Endothelial cell of umbilical vein (primary cell): ENCODE data around the gene FGR. TPM values are rescaled to one million over a fixed set of nuclear protein-coding genes. Genes with fewer than 3 reads are reported as not detected.

Experiments
- BruUV-seq: library from RNA; stranded (reverse); fragments of 400-500 nt; replicated peaks from 2 replicates; lab custom pipeline; 2021; lab: Mats Ljungman, UMichigan
- CTCF ChIA-PET: fragments of 300-600, 350-600 bp; sonication (Branson Sonifier 250); formaldehyde crosslinking; loops from one replicate; lab custom pipeline; 2021; ENCODE audit warnings: antibody characterized with exemption, inconsistent platforms; lab: Charles Lee
- POLR2A ChIA-PET: fragments of 300-600, 350-600 bp; sonication (Branson Sonifier 250); formaldehyde crosslinking; loops from one replicate; lab custom pipeline; 2021; ENCODE audit warnings: antibody characterized with exemption, inconsistent platforms; lab: Charles Lee
- DNase-seq: peaks from one replicate; pipeline ENCODE4 v3.0.0-alpha.2; 2011; ENCODE audit warnings: low read depth, low spot score
- FAIRE-seq: peaks from 2 replicates; lab custom pipeline; 2011; peaks lifted over from hg19 to GRCh38; lab: Jason Lieb, UNC
- H2AFZ ChIP-seq: 2 replicates; pipeline ENCODE4 v1.6.0; 2012; ENCODE audit warnings: low read depth, low read length, control low read depth, inconsistent platforms
- H3K27ac ChIP-seq: 2 replicates; pipeline ENCODE4 v1.5.1; 2011; ENCODE audit warnings: low read depth, mild to moderate bottlenecking, control low read depth, low read length, moderate library complexity; ENCODE audit not compliant: insufficient read depth
- H3K27me3 ChIP-seq, 2 experiments: 2 replicates each; pipeline versions ENCODE4 v1.6.0 to v1.6.1; 2011; ENCODE audit warnings: low read length in 2 of 2, mixed read lengths in 1 of 2; ENCODE audit not compliant: control insufficient read depth in 2 of 2, insufficient read depth in 2 of 2
- H3K36me3 ChIP-seq, 2 experiments: 2 replicates in 1 of 2; 3 replicates in 1 of 2; pipeline ENCODE4 v1.5.1; 2011; ENCODE audit warnings: low read length in 2 of 2, mild to moderate bottlenecking in 1 of 2, moderate library complexity in 1 of 2; ENCODE audit not compliant: control insufficient read depth in 2 of 2, insufficient read depth in 2 of 2; ENCODE audit errors: extremely low read depth in 1 of 2
- H3K4me1 ChIP-seq: 3 replicates; pipeline ENCODE4 v1.5.1; 2011; ENCODE audit warnings: mild to moderate bottlenecking, low read length; ENCODE audit not compliant: control insufficient read depth, insufficient read depth; ENCODE audit errors: extremely low read depth
- H3K4me2 ChIP-seq: 2 replicates; pipeline ENCODE4 v1.6.1; 2011; ENCODE audit warnings: low read length, control low read depth, mixed read lengths; ENCODE audit not compliant: insufficient read depth
- H3K4me3 ChIP-seq, 3 experiments: fragments of 200-600 bp in 1 of 3; sonication (generic), shearing (Covaris generic) in 1 of 3; replicated peaks in 1 of 3; 2 replicates each; pipeline ENCODE4 v1.5.1; 2011 to 2016; ENCODE audit warnings: control low read depth in 3 of 3, low read length in 3 of 3, mild to moderate bottlenecking in 2 of 3, inconsistent platforms in 1 of 3, low read depth in 1 of 3, moderate library complexity in 1 of 3; ENCODE audit not compliant: insufficient read depth in 1 of 3
- H3K79me2 ChIP-seq: 2 replicates; pipeline ENCODE4 v1.6.0; 2012; ENCODE audit warnings: low read length, inconsistent platforms; ENCODE audit not compliant: control insufficient read depth, insufficient read depth
- H3K9ac ChIP-seq: replicated peaks from 2 replicates; pipeline ENCODE3; 2011; ENCODE audit warnings: low read length, control low read depth; ENCODE audit not compliant: insufficient read depth; ENCODE audit errors: extremely low read depth
- H3K9me1 ChIP-seq: replicated peaks from 3 replicates; pipeline ENCODE4 v1.6.0; 2011; ENCODE audit warnings: mild to moderate bottlenecking, low read length; ENCODE audit not compliant: control insufficient read depth, insufficient read depth; ENCODE audit errors: extremely low read depth
- H3K9me3 ChIP-seq: replicated peaks from 2 replicates; pipeline ENCODE4 v1.5.1; 2012; ENCODE audit warnings: low read length, inconsistent platforms; ENCODE audit not compliant: control insufficient read depth, insufficient read depth
- H4K20me1 ChIP-seq: replicated peaks from 2 replicates; pipeline ENCODE3; 2011; ENCODE audit warnings: mild to moderate bottlenecking, low read length; ENCODE audit not compliant: control insufficient read depth, insufficient read depth; ENCODE audit errors: extremely low read depth
- EZH2 ChIP-seq: IDR thresholded peaks from 2 replicates; pipeline ENCODE4 v1.6.1; 2012; ENCODE audit warnings: borderline replicate concordance, low read depth, mild to moderate bottlenecking, moderate library complexity, low read length, inconsistent platforms; ENCODE audit not compliant: severe bottlenecking
- FOS ChIP-seq: IDR thresholded peaks from 2 replicates; pipeline ENCODE4 v1.6.1; 2011; ENCODE audit warnings: mild to moderate bottlenecking, low read length, moderate library complexity, borderline replicate concordance; ENCODE audit not compliant: insufficient read depth
- GATA2 ChIP-seq: IDR thresholded peaks from 2 replicates; pipeline ENCODE4 v1.7.0; 2011; ENCODE audit warnings: low read depth, mild to moderate bottlenecking, moderate library complexity, mixed read lengths, low read length; ENCODE audit not compliant: insufficient read length, insufficient read depth
- JUN ChIP-seq: IDR thresholded peaks from 2 replicates; pipeline ENCODE4 v1.6.1; 2011; ENCODE audit warnings: borderline replicate concordance, low read depth; ENCODE audit not compliant: insufficient read length, insufficient read depth
- MYC ChIP-seq: IDR thresholded peaks from one replicate; pipeline ENCODE4 v1.6.1; 2011; ENCODE audit warnings: mild to moderate bottlenecking, low read depth, low read length
- POLR2A ChIP-seq: IDR thresholded peaks from 2 replicates; pipeline ENCODE4 v1.6.1; 2012; ENCODE audit warnings: low read depth, mild to moderate bottlenecking, control low read depth, low read length
- POLR2AphosphoS5 ChIP-seq: IDR thresholded peaks from 2 replicates; pipeline ENCODE4 v1.6.1; 2012; ENCODE audit warnings: low read depth, mild to moderate bottlenecking, control low read depth, low read length, moderate library complexity; ENCODE audit not compliant: insufficient read depth
- dilution Hi-C: fragments of 300-500 bp; cut with MboI; formaldehyde crosslinking; loops from one replicate; pipeline ENCODE4 v1.15.0; 2019; ENCODE audit warnings: low sequenced_read_pairs; ENCODE audit not compliant: extremely low pct_ligation_motif_present
- intact Hi-C: fragments of 100-400 bp; cut with micrococcal nuclease; formaldehyde crosslinking; loops from one replicate; pipeline ENCODE4 v1.10.0; 2022
- polyA plus RNA-seq, 4 experiments: library from polyadenylated mRNA; depleted of rRNA in 3 of 4; stranded (reverse) in 3 of 4; unstranded in 1 of 4; fragments of >200 nt; gene quantifications; 2 replicates each; pipeline versions ENCODE4 v1.2.1 to v1.2.3, GENCODE V29; 2011 to 2012; ENCODE audit warnings: missing spikeins in 1 of 4
- total RNA-seq: library from RNA; stranded (reverse); gene quantifications from 2 replicates; pipeline ENCODE4 v1.2.3, GENCODE V29; 2021
- TF ChIP-seq, protein P1 (sequence below), 2 donors: IDR thresholded peaks; 1 replicate in 1 of 2; 2 replicates in 1 of 2; pipeline ENCODE4 v1.5.1; 2011; ENCODE audit warnings: low read length in 2 of 2, mild to moderate bottlenecking in 2 of 2, moderate library complexity in 2 of 2, control low read depth in 1 of 2, inconsistent platforms in 1 of 2, low read depth in 1 of 2; ENCODE audit not compliant: insufficient read depth in 1 of 2; ENCODE audit errors: extremely low read depth in 1 of 2
- TF ChIP-seq, protein P2 (sequence below): IDR thresholded peaks from 2 replicates; pipeline ENCODE4 v1.6.1; 2011; ENCODE audit not compliant: insufficient read depth, insufficient read length

Gene FGR
- total and polyA plus RNA-seq, 2 donors (not counting 3 experiments of a cell fraction or from before 2014, with no cell fraction given) = 0.18 TPM; not detected in 1

- no peaks in the 10 kb centered on the region for H4K20me1 ChIP-seq
- H3K4me1 ChIP-seq = peaks cover 12% of the 10 kb centered on the region
- intact Hi-C loops (no loop called here), dilution Hi-C loops (loop anchor here (25.0 kb wide), 1 partner anchor 182 kb away; no protein-coding TSS in a partner anchor)
- no peak overlapping the region for H2AFZ ChIP-seq
- CTCF ChIA-PET = interaction anchor here (4.2 kb wide), 1 partner anchor 37 kb away, joined by 27 read pairs; no protein-coding TSS in a partner anchor
- POLR2A ChIA-PET = no interaction called here
- no peaks in the 10 kb centered on the region for H3K9me3 ChIP-seq
- DNase-seq = no peak
- H3K27me3 ChIP-seq = no peaks in the 10 kb centered on the region
- TF ChIP-seq, protein P1, sequence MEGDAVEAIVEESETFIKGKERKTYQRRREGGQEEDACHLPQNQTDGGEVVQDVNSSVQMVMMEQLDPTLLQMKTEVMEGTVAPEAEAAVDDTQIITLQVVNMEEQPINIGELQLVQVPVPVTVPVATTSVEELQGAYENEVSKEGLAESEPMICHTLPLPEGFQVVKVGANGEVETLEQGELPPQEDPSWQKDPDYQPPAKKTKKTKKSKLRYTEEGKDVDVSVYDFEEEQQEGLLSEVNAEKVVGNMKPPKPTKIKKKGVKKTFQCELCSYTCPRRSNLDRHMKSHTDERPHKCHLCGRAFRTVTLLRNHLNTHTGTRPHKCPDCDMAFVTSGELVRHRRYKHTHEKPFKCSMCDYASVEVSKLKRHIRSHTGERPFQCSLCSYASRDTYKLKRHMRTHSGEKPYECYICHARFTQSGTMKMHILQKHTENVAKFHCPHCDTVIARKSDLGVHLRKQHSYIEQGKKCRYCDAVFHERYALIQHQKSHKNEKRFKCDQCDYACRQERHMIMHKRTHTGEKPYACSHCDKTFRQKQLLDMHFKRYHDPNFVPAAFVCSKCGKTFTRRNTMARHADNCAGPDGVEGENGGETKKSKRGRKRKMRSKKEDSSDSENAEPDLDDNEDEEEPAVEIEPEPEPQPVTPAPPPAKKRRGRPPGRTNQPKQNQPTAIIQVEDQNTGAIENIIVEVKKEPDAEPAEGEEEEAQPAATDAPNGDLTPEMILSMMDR (IDR thresholded peaks at IDR 0.05; ENCODE audit: extremely low read depth in 1 of 2, insufficient read depth in 1 of 2, low read depth in 1 of 2, low read length in 2 of 2) = no peak
- TF ChIP-seq FOS = no peak
- no peak for TF ChIP-seq MYC
- TF ChIP-seq, protein P2, sequence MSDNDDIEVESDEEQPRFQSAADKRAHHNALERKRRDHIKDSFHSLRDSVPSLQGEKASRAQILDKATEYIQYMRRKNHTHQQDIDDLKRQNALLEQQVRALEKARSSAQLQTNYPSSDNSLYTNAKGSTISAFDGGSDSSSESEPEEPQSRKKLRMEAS = no peak
- no peak for TF ChIP-seq POLR2AphosphoS5
- no peak for TF ChIP-seq GATA2
- no peak for TF ChIP-seq EZH2
- TF ChIP-seq POLR2A = no peak
- no peak for TF ChIP-seq JUN
- no peak for FAIRE-seq
- BruUV-seq = no TSS peak
- peaks cover 0 to 8% of the 10 kb centered on the region in 2 experiments for H3K36me3 ChIP-seq
- no peak overlapping the region for H3K4me2 ChIP-seq
- H3K9ac ChIP-seq = no peak overlapping the region
- H3K4me3 ChIP-seq = no peak overlapping the region
- H3K9me1 ChIP-seq = no peaks in the 10 kb centered on the region
- H3K27ac ChIP-seq = no peak overlapping the region
- H3K79me2 ChIP-seq = peaks cover 9% of the 10 kb centered on the region
Measured at GRCh38 chr1:27593678-27594563, 41.1 kb downstream of the FGR start.
